Measurements from ENCODE around the gene CYP2E1. TPM values are rescaled to one million over a fixed set of nuclear protein-coding genes. Genes with fewer than 3 reads are reported as not detected.

CYP2E1 gene
- total RNA-seq, 1 experiment from 2014 or later: 1.0 TPM

GRCh38 chr10:133511408-133511807 is 15.8 kb upstream of the CYP2E1 start:
- peaks cover 66% of the 10 kb centered on the region for H3K36me3 Mint-ChIP-seq
- POLR2A ChIA-PET: no interaction called here
- DNase-seq (ENCODE audit: low spot score) (no peak), ATAC-seq (no peak)
- no peak overlapping the region for H3K4me3 Mint-ChIP-seq
- peaks cover 91% of the 10 kb centered on the region for H3K9me3 Mint-ChIP-seq
- no peaks in the 10 kb centered on the region for H3K4me1 Mint-ChIP-seq
- CTCF ChIA-PET: no interaction called here
- no peak overlapping the region for H3K27ac Mint-ChIP-seq
- TF ChIP-seq MYBL2 (CRISPR knock-in tag; IDR thresholded peaks at IDR 0.05): no peak
- no peak for TF ChIP-seq GTF2I (CRISPR knock-in tag; conservative IDR thresholded peaks at IDR 0.05)
- no peak for TF ChIP-seq SMAD3 (CRISPR knock-in tag; IDR thresholded peaks at IDR 0.05; ENCODE audit: borderline replicate concordance)
- no peak for TF ChIP-seq USF2 (CRISPR knock-in tag; IDR thresholded peaks at IDR 0.05)
- TF ChIP-seq TEAD1 (CRISPR knock-in tag; IDR thresholded peaks at IDR 0.05): no peak
- no peak for TF ChIP-seq SMAD4 (CRISPR knock-in tag; IDR thresholded peaks at IDR 0.05)
- TF ChIP-seq IRF2 (CRISPR knock-in tag; IDR thresholded peaks at IDR 0.05; ENCODE audit: borderline replicate concordance, low read depth): no peak
- TF ChIP-seq TEAD4 (CRISPR knock-in tag; IDR thresholded peaks at IDR 0.05): no peak
- TF ChIP-seq ZNF396 (CRISPR knock-in tag; IDR thresholded peaks at IDR 0.05; ENCODE audit: borderline replicate concordance): no peak
- no peak for TF ChIP-seq ZNF423 (CRISPR knock-in tag; IDR thresholded peaks at IDR 0.05)
- no peak for TF ChIP-seq SOX15 (CRISPR knock-in tag; IDR thresholded peaks at IDR 0.05)
- no peak for TF ChIP-seq NR3C1 (CRISPR knock-in tag; conservative IDR thresholded peaks at IDR 0.05; ENCODE audit: low read depth)
- TF ChIP-seq, protein P1, sequence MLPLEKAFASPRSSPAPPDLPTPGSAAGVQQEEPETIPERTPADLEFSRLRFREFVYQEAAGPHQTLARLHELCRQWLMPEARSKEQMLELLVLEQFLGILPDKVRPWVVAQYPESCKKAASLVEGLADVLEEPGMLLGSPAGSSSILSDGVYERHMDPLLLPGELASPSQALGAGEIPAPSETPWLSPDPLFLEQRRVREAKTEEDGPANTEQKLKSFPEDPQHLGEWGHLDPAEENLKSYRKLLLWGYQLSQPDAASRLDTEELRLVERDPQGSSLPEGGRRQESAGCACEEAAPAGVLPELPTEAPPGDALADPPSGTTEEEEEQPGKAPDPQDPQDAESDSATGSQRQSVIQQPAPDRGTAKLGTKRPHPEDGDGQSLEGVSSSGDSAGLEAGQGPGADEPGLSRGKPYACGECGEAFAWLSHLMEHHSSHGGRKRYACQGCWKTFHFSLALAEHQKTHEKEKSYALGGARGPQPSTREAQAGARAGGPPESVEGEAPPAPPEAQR (CRISPR knock-in tag; IDR thresholded peaks at IDR 0.05): no peak
- TF ChIP-seq, protein P2, sequence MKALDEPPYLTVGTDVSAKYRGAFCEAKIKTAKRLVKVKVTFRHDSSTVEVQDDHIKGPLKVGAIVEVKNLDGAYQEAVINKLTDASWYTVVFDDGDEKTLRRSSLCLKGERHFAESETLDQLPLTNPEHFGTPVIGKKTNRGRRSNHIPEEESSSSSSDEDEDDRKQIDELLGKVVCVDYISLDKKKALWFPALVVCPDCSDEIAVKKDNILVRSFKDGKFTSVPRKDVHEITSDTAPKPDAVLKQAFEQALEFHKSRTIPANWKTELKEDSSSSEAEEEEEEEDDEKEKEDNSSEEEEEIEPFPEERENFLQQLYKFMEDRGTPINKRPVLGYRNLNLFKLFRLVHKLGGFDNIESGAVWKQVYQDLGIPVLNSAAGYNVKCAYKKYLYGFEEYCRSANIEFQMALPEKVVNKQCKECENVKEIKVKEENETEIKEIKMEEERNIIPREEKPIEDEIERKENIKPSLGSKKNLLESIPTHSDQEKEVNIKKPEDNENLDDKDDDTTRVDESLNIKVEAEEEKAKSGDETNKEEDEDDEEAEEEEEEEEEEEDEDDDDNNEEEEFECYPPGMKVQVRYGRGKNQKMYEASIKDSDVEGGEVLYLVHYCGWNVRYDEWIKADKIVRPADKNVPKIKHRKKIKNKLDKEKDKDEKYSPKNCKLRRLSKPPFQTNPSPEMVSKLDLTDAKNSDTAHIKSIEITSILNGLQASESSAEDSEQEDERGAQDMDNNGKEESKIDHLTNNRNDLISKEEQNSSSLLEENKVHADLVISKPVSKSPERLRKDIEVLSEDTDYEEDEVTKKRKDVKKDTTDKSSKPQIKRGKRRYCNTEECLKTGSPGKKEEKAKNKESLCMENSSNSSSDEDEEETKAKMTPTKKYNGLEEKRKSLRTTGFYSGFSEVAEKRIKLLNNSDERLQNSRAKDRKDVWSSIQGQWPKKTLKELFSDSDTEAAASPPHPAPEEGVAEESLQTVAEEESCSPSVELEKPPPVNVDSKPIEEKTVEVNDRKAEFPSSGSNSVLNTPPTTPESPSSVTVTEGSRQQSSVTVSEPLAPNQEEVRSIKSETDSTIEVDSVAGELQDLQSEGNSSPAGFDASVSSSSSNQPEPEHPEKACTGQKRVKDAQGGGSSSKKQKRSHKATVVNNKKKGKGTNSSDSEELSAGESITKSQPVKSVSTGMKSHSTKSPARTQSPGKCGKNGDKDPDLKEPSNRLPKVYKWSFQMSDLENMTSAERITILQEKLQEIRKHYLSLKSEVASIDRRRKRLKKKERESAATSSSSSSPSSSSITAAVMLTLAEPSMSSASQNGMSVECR (CRISPR knock-in tag; IDR thresholded peaks at IDR 0.05; ENCODE audit: borderline replicate concordance): no peak
- no peak for TF ChIP-seq NFE2L1 (CRISPR knock-in tag; IDR thresholded peaks at IDR 0.05)
- H3K27me3 Mint-ChIP-seq (ENCODE audit: low read depth): peaks cover 5% of the 10 kb centered on the region

GRCh38 chr10:133511907-133512528 is 15.1 kb upstream of the CYP2E1 start:
- H3K4me1 Mint-ChIP-seq: no peaks in the 10 kb centered on the region
- H3K27ac Mint-ChIP-seq: no peak overlapping the region
- DNase-seq (ENCODE audit: low spot score): no peak
- peaks cover 69% of the 10 kb centered on the region for H3K36me3 Mint-ChIP-seq
- ChIA-PET POLR2A (no interaction called here), CTCF (no interaction called here)
- no peak for ATAC-seq
- H3K9me3 Mint-ChIP-seq: peaks cover 93% of the 10 kb centered on the region
- no peak overlapping the region for H3K4me3 Mint-ChIP-seq
- peaks cover 5% of the 10 kb centered on the region for H3K27me3 Mint-ChIP-seq (ENCODE audit: low read depth)
- no peak for TF ChIP-seq OVOL2 (CRISPR knock-in tag; IDR thresholded peaks at IDR 0.05; ENCODE audit: borderline replicate concordance)
- no peak for TF ChIP-seq ZNF121 (CRISPR knock-in tag; IDR thresholded peaks at IDR 0.05)
- TF ChIP-seq EMX1 (CRISPR knock-in tag; IDR thresholded peaks at IDR 0.05): no peak
- TF ChIP-seq RORB (CRISPR knock-in tag; IDR thresholded peaks at IDR 0.05): no peak
- TF ChIP-seq ZMAT4 (CRISPR knock-in tag; IDR thresholded peaks at IDR 0.05): no peak
- no peak for TF ChIP-seq JAZF1 (CRISPR knock-in tag; IDR thresholded peaks at IDR 0.05)
- TF ChIP-seq, protein P3, sequence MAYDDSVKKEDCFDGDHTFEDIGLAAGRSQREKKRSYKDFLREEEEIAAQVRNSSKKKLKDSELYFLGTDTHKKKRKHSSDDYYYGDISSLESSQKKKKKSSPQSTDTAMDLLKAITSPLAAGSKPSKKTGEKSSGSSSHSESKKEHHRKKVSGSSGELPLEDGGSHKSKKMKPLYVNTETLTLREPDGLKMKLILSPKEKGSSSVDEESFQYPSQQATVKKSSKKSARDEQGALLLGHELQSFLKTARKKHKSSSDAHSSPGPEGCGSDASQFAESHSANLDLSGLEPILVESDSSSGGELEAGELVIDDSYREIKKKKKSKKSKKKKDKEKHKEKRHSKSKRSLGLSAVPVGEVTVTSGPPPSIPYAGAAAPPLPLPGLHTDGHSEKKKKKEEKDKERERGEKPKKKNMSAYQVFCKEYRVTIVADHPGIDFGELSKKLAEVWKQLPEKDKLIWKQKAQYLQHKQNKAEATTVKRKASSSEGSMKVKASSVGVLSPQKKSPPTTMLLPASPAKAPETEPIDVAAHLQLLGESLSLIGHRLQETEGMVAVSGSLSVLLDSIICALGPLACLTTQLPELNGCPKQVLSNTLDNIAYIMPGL (CRISPR knock-in tag; IDR thresholded peaks at IDR 0.05): no peak
- no peak for TF ChIP-seq ZNF671 (CRISPR knock-in tag; IDR thresholded peaks at IDR 0.05)
- no peak for TF ChIP-seq TCF7 (CRISPR knock-in tag; IDR thresholded peaks at IDR 0.05; ENCODE audit: low read depth)
- no peak for TF ChIP-seq MYBL2 (CRISPR knock-in tag; IDR thresholded peaks at IDR 0.05)
- no peak for TF ChIP-seq ZNF281 (CRISPR knock-in tag; IDR thresholded peaks at IDR 0.05)

Data from WTC11 (cell line).